Sigmoid colon (tissue), 7 donors: ENCODE data around the gene CNRIP1. TPM values are rescaled to one million over a fixed set of nuclear protein-coding genes. Genes with fewer than 3 reads are reported as not detected.

ENCODE experiments used
- DNase-seq: peaks from one replicate; pipeline ENCODE4 v3.0.0-alpha.2; 2019
- H3K27ac ChIP-seq, 4 donors: fragments of 200-600 bp; sonication (generic); one replicate each; pipeline ENCODE4 v1.5.1; 2016 to 2019; ENCODE audit warnings: mild to moderate bottlenecking in 1 of 4
- H3K27me3 ChIP-seq, 3 donors: fragments of 200-600 bp; sonication (generic); one replicate each; pipeline ENCODE4 v1.5.1; 2019; ENCODE audit warnings: mild to moderate bottlenecking in 1 of 3
- H3K36me3 ChIP-seq, 4 donors: fragments of 200-600 bp; sonication (generic); one replicate each; pipeline ENCODE4 v1.5.1; 2016 to 2019
- H3K4me1 ChIP-seq, 4 donors: fragments of 200-600 bp; sonication (generic); one replicate each; pipeline ENCODE4 v1.5.1; 2017 to 2019
- H3K4me3 ChIP-seq, 4 donors: fragments of 200-600 bp; sonication (generic); one replicate each; pipeline ENCODE4 v1.5.1; 2017 to 2019; ENCODE audit warnings: mild to moderate bottlenecking in 2 of 4, moderate library complexity in 1 of 4
- H3K9me3 ChIP-seq, 4 donors: fragments of 200-600 bp in 3 of 4; sonication (generic) in 3 of 4; one replicate each; pipeline versions ENCODE4 v1.5.1 to v1.6.1; 2013 to 2019
- EP300 ChIP-seq, 4 donors: sonication (generic); formaldehyde crosslinking; IDR thresholded peaks; one replicate each; pipeline ENCODE4 v1.6.1; 2017; ENCODE audit warnings: antibody characterized with exemption in 4 of 4
- POLR2A ChIP-seq, 2 donors: fragments of 450-650 bp; IDR thresholded peaks; one replicate each; pipeline ENCODE4 v1.6.1; 2016; ENCODE audit warnings: antibody characterized with exemption in 2 of 2, mild to moderate bottlenecking in 2 of 2, moderate library complexity in 2 of 2
- POLR2AphosphoS5 ChIP-seq, 4 donors: sonication (generic); formaldehyde crosslinking; IDR thresholded peaks; one replicate each; pipeline ENCODE4 v1.6.1; 2017; ENCODE audit warnings: antibody characterized with exemption in 4 of 4
- WGBS, 2 donors: extraction: QIAGEN DNeasy Blood & Tissue Kit; methylation state at CpG; one replicate each; pipeline ENCODE4 v1.1.7; 2013; 5-methylcytosine and 5-hydroxymethylcytosine counted together
- intact Hi-C: fragments of 100-400 bp; cut with DNase I; formaldehyde crosslinking; loops from one replicate; pipeline ENCODE4 v1.15.1; 2023
- polyA plus RNA-seq, 3 donors: library from polyadenylated mRNA; stranded (reverse); fragments of 200-250 nt; gene quantifications; one replicate each; pipeline ENCODE4 v1.2.3, GENCODE V29; 2013
- total RNA-seq, 4 donors: library from RNA; depleted of rRNA; stranded (reverse); fragments of >200 nt; gene quantifications; one replicate each; pipeline ENCODE4 v1.1.0, GENCODE V29; 2016
- TF ChIP-seq, protein P1 (sequence below), 4 experiments: fragments of 450-650 bp in 3 of 4; fragments of 200-600 bp in 1 of 4; IDR thresholded peaks; one replicate each; pipeline ENCODE4 v1.5.1; 2016 to 2019; ENCODE audit warnings: antibody characterized with exemption in 4 of 4, mild to moderate bottlenecking in 3 of 4, moderate library complexity in 2 of 4
- donor health status: healthy with polysubstance abuse.
- donor health status: Bipolar disorder and iron deficiency.
- donor health status: healthy.

CNRIP1 gene
- total and polyA plus RNA-seq, 7 donors: 6.2 to 38.2 (median 22.5) TPM

- intact Hi-C loops: no loop called here
- no peak for DNase-seq
- Histone ChIP-seq H3K36me3 (no peaks in the 10 kb centered on the region), H3K27me3 (peaks cover 0 to 11% (median 0%) of the 10 kb centered on the region in 3 donors), H3K9me3 (no peaks in the 10 kb centered on the region), H3K4me3 (no peak overlapping the region), H3K4me1 (no peaks in the 10 kb centered on the region), H3K27ac (no peak overlapping the region)
- WGBS, 2 donors: 64 to 68% methylated on average over 4 of the region's 4 CpGs
- no peak for TF ChIP-seq EP300 (IDR thresholded peaks at IDR 0.05)
- TF ChIP-seq POLR2A (IDR thresholded peaks at IDR 0.05): no peak
- TF ChIP-seq, protein P1, sequence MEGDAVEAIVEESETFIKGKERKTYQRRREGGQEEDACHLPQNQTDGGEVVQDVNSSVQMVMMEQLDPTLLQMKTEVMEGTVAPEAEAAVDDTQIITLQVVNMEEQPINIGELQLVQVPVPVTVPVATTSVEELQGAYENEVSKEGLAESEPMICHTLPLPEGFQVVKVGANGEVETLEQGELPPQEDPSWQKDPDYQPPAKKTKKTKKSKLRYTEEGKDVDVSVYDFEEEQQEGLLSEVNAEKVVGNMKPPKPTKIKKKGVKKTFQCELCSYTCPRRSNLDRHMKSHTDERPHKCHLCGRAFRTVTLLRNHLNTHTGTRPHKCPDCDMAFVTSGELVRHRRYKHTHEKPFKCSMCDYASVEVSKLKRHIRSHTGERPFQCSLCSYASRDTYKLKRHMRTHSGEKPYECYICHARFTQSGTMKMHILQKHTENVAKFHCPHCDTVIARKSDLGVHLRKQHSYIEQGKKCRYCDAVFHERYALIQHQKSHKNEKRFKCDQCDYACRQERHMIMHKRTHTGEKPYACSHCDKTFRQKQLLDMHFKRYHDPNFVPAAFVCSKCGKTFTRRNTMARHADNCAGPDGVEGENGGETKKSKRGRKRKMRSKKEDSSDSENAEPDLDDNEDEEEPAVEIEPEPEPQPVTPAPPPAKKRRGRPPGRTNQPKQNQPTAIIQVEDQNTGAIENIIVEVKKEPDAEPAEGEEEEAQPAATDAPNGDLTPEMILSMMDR (IDR thresholded peaks at IDR 0.05): no peak
- TF ChIP-seq POLR2AphosphoS5 (IDR thresholded peaks at IDR 0.05): no peak
Observed at GRCh38 chr2:68341583-68341982, 21.8 kb upstream of the CNRIP1 start.

- Histone ChIP-seq H3K4me3 (no peak overlapping the region), H3K27me3 (peaks cover 0 to 9% (median 0%) of the 10 kb centered on the region in 3 donors), H3K36me3 (no peaks in the 10 kb centered on the region), H3K9me3 (no peaks in the 10 kb centered on the region), H3K27ac (no peak overlapping the region), H3K4me1 (no peaks in the 10 kb centered on the region)
- DNase-seq: no peak
- TF ChIP-seq, protein P1 (IDR thresholded peaks at IDR 0.05): no peak
- WGBS, 2 donors: 81 to 96% methylated on average over 3 of the region's 3 CpGs
- intact Hi-C loops: no loop called here
Observed at GRCh38 chr2:68341062-68341329, 21.2 kb upstream of the CNRIP1 start.

GRCh38 chr2:68340226-68341061 lies 20.7 kb upstream of the CNRIP1 start:
- DNase-seq: no peak
- 65 to 75% methylated on average over 5 of the region's 5 CpGs for WGBS, 2 donors

DNA sequence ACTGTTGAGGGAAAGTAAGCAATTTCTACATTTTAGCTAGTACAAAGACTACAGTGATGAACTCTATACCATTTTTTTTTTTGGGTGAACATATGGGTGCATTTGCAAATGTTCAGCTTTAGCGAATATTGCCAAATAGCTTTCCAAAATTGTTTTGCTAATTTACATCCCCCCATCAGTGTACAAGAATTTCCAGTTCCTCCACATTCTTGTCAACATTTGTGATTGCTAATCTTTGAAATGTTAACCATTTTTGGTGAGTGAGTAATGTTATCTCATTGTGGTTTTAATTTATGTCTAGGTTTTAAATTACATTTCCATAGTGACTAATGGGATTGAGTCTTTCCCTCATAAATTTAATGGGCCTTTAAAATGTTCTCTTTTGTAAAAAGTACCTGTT lies 16.4 kb upstream of the CNRIP1 start:
- Histone ChIP-seq H3K27me3 (no peaks in the 10 kb centered on the region), H3K4me3 (no peak overlapping the region), H3K36me3 (no peaks in the 10 kb centered on the region), H3K9me3 (no peaks in the 10 kb centered on the region), H3K4me1 (no peaks in the 10 kb centered on the region), H3K27ac (no peak overlapping the region)
- TF ChIP-seq EP300 (IDR thresholded peaks at IDR 0.05) (no peak), POLR2A (IDR thresholded peaks at IDR 0.05) (no peak), POLR2AphosphoS5 (IDR thresholded peaks at IDR 0.05) (no peak)
- TF ChIP-seq, protein P1 (IDR thresholded peaks at IDR 0.05): no peak
- no peak for DNase-seq
- 67 to 94% methylated on average over 1 of the region's 1 CpG for WGBS, 2 donors
- intact Hi-C loops: no loop called here

More at GRCh38 chr2:68340226-68341061, 20.7 kb upstream of the CNRIP1 start:
- Histone ChIP-seq H3K4me1 (no peaks in the 10 kb centered on the region), H3K4me3 (no peak overlapping the region), H3K27me3 (peaks cover 0 to 4% (median 0%) of the 10 kb centered on the region in 3 donors), H3K9me3 (no peaks in the 10 kb centered on the region), H3K27ac (no peak overlapping the region), H3K36me3 (no peaks in the 10 kb centered on the region)
- intact Hi-C loops: no loop called here
- TF ChIP-seq, protein P1 (IDR thresholded peaks at IDR 0.05): no peak
- no peak for TF ChIP-seq POLR2AphosphoS5 (IDR thresholded peaks at IDR 0.05)
- no peak for TF ChIP-seq EP300 (IDR thresholded peaks at IDR 0.05)
- TF ChIP-seq POLR2A (IDR thresholded peaks at IDR 0.05): no peak

DNA sequence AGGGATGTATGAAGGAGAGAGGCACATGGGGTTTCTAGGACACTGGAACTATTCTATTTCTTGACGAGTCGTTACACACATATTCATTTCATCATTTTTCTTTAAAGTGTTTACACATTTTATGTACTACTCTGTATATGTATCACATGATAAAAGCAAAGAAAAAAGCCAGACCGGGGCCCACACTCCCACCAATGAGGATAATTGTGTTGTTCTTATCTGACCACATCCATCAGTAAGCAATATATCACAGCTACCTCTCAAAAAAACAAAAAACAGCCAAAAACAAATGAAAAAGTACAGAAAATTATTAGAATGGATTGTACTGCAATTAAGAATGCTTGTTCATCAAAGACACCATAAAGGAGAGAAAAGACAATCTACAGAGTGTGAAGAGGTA lies 14.2 kb upstream of the CNRIP1 start:
- intact Hi-C loops: no loop called here
- Histone ChIP-seq H3K9me3 (no peaks in the 10 kb centered on the region), H3K27me3 (peaks cover 0 to 7% (median 0%) of the 10 kb centered on the region in 3 donors), H3K27ac (no peak overlapping the region), H3K4me1 (no peaks in the 10 kb centered on the region), H3K36me3 (no peaks in the 10 kb centered on the region), H3K4me3 (no peak overlapping the region)
- 74 to 76% methylated on average over 3 of the region's 3 CpGs for WGBS, 2 donors
- TF ChIP-seq POLR2AphosphoS5 (IDR thresholded peaks at IDR 0.05) (no peak), EP300 (IDR thresholded peaks at IDR 0.05) (no peak), POLR2A (IDR thresholded peaks at IDR 0.05) (no peak)
- TF ChIP-seq, protein P1 (IDR thresholded peaks at IDR 0.05): no peak
- DNase-seq: no peak
